ENCODE data around the gene DNAJC4.
A peak's percentile ranks its signal among the peaks of the same experiment; 100 is the strongest.

DNA sequence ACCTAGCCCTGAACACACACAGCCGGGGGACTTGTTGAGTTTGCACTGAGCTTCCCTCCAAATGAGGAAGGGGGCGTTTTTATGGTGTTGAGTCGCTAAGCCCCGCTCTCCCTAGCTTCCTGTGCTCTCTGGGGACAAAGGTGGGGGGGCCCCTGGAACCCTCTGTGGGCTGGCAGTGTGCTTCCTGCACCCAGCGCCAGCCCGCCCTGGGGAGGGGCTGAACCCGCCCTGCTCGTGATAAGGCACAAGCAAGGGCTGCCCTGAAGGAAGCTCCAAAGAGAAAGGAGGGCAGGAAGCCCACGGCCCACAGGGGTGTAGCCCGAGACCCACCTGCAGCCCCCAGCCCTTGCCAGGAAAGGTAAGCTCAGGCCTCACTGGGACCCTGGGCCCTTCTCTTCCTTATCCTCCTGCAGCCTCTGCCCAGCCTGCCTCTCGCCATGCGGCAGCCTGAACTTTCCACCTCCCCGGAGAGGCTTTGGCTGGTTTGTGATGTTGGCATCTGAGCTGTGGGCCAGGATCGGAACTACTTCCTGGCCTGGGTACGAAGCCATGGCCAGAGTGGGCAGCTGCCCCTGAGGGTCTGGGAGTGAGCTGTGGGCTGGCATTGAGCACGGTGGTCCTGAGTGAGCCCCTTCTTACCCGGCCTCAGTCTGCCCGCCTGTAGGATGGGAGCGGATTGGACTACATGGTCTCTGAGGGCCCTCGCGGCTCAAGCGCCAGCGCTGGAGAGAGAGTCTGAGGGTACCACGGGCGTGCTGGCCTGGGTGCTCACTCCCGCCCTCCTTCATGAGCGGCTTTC, 23.7 kb upstream of the DNAJC4 start, which contains the start of gene FERMT3:
- TF ChIP-seq POLR2AphosphoS5 (IDR thresholded peaks at IDR 0.05; ENCODE audit: borderline replicate concordance, low read depth, low read length) = 0 out of 2 replicates have a peak, but pooled peaks have one; percentile 10
- TF ChIP-seq EZH2 (IDR thresholded peaks at IDR 0.05) = no peak
- TF ChIP-seq FOXP2 (optimal IDR thresholded peaks at IDR 0.05; ENCODE audit: control extremely low read depth, extremely low read length, insufficient read depth) = no peak
